ENCODE results near the gene PSENEN. TPM values are rescaled to one million over a fixed set of nuclear protein-coding genes. Genes with fewer than 3 reads are reported as not detected.

PSENEN gene
- total RNA-seq, 1 experiment from 2014 or later = 65.0 TPM

DNA sequence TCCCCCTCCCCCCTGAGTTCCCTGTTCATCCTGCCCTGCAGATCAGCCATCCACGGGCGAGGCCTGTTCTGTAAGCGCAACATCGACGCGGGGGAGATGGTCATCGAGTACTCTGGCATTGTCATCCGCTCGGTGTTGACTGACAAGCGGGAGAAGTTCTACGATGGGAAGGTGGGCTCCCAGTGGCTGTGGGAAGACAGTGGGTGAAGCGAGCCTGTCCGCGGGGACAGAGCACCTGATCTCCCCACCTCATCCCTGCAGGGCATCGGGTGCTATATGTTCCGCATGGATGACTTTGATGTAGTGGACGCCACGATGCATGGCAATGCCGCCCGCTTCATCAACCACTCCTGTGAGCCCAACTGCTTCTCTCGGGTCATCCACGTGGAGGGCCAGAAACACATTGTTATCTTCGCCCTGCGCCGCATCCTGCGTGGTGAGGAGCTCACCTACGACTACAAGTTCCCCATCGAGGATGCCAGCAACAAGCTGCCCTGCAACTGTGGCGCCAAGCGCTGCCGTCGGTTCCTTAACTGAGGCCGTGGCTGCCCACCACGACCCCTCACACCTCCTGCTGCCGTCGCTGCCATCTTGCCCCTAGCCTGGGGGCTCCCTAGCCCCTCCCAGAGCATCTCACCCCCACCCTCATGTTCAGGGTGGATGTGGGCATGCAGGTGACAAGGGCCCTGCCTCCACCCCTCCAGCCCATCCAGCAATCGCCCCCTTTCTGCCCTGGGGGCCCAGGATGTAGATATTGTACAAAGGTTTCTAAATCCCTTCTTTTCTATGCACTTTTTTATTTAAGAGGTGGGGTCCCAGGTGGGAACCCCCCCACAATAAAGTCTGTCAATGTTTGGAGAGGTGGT, 7.2 kb upstream of the PSENEN start:
- CTCF ChIA-PET = interaction anchor here (1.0 to 1.5 kb wide), 3 partner anchors 18 to 190 kb away, joined by 4 to 8 read pairs (median 8); no protein-coding TSS in a partner anchor
- Mint-ChIP-seq H3K4me1 (ENCODE audit: insufficient read depth, unreplicated experiment) (peaks cover 5% of the 10 kb centered on the region), H3K27me3 (ENCODE audit: insufficient read depth, unreplicated experiment) (no peaks in the 10 kb centered on the region), H3K27ac (ENCODE audit: low read depth, unreplicated experiment) (no peak overlapping the region), H3K4me3 (ENCODE audit: unreplicated experiment) (no peak overlapping the region), H3K9me3 (ENCODE audit: unreplicated experiment) (no peaks in the 10 kb centered on the region), H3K36me3 (ENCODE audit: insufficient read depth, unreplicated experiment) (peaks cover 37% of the 10 kb centered on the region)
- intact Hi-C loops (cut with micrococcal nuclease) = no loop called here
- BruUV-seq (replicated peaks) = TSS peak; percentile 62
- TF ChIP-seq, protein P1, sequence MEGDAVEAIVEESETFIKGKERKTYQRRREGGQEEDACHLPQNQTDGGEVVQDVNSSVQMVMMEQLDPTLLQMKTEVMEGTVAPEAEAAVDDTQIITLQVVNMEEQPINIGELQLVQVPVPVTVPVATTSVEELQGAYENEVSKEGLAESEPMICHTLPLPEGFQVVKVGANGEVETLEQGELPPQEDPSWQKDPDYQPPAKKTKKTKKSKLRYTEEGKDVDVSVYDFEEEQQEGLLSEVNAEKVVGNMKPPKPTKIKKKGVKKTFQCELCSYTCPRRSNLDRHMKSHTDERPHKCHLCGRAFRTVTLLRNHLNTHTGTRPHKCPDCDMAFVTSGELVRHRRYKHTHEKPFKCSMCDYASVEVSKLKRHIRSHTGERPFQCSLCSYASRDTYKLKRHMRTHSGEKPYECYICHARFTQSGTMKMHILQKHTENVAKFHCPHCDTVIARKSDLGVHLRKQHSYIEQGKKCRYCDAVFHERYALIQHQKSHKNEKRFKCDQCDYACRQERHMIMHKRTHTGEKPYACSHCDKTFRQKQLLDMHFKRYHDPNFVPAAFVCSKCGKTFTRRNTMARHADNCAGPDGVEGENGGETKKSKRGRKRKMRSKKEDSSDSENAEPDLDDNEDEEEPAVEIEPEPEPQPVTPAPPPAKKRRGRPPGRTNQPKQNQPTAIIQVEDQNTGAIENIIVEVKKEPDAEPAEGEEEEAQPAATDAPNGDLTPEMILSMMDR (IDR thresholded peaks at IDR 0.05; ENCODE audit: unreplicated experiment) = no peak
- no peak for DNase-seq (ENCODE audit: unreplicated experiment)
- POLR2A ChIA-PET = interaction anchor here (1.3 kb wide), 1 partner anchor 22 kb away, joined by 4 read pairs; no protein-coding TSS in a partner anchor

GRCh38 chr19:35738887-35739229, 6.6 kb upstream of the PSENEN start:
- peaks cover 33% of the 10 kb centered on the region for H3K36me3 Mint-ChIP-seq (ENCODE audit: insufficient read depth, unreplicated experiment)
- ChIA-PET POLR2A (no interaction called here), CTCF (interaction anchor here (0.6 kb wide), 1 partner anchor 47 kb away, joined by 4 read pairs; no protein-coding TSS in a partner anchor)
- no peak for DNase-seq (ENCODE audit: unreplicated experiment)
- H3K4me3 Mint-ChIP-seq (ENCODE audit: unreplicated experiment) = peak overlapping the region; percentile 12
- no TSS peak for BruUV-seq (replicated peaks)
- intact Hi-C loops (cut with micrococcal nuclease) = no loop called here
- H3K27me3 Mint-ChIP-seq (ENCODE audit: insufficient read depth, unreplicated experiment) = no peaks in the 10 kb centered on the region
- H3K9me3 Mint-ChIP-seq (ENCODE audit: unreplicated experiment) = no peaks in the 10 kb centered on the region
- H3K4me1 Mint-ChIP-seq (ENCODE audit: insufficient read depth, unreplicated experiment) = peaks cover 5% of the 10 kb centered on the region
- H3K27ac Mint-ChIP-seq (ENCODE audit: low read depth, unreplicated experiment) = no peak overlapping the region
- TF ChIP-seq, protein P1 (IDR thresholded peaks at IDR 0.05; ENCODE audit: unreplicated experiment) = no peak

- ChIA-PET POLR2A (interaction anchor here (1.0 to 2.0 kb wide), 8 partner anchors 9 to 95 kb away, joined by 3 to 9 read pairs (median 4); partner anchors contain the start of gene LIN37), CTCF (interaction anchor here (0.6 kb wide), 2 partner anchors 45 to 47 kb away, joined by 4 to 5 read pairs; no protein-coding TSS in a partner anchor)
- Mint-ChIP-seq H3K4me1 (ENCODE audit: insufficient read depth, unreplicated experiment) (peaks cover 8% of the 10 kb centered on the region), H3K9me3 (ENCODE audit: unreplicated experiment) (no peaks in the 10 kb centered on the region), H3K27ac (ENCODE audit: low read depth, unreplicated experiment) (no peak overlapping the region), H3K27me3 (ENCODE audit: insufficient read depth, unreplicated experiment) (no peaks in the 10 kb centered on the region), H3K4me3 (ENCODE audit: unreplicated experiment) (peak overlapping the region; percentile 72), H3K36me3 (ENCODE audit: insufficient read depth, unreplicated experiment) (peaks cover 32% of the 10 kb centered on the region)
- intact Hi-C loops (cut with micrococcal nuclease) = no loop called here
- TF ChIP-seq, protein P1 (IDR thresholded peaks at IDR 0.05; ENCODE audit: unreplicated experiment) = no peak
- BruUV-seq (replicated peaks) = no TSS peak
- no peak for DNase-seq (ENCODE audit: unreplicated experiment)
Observed at GRCh38 chr19:35739275-35740107, 6.0 kb upstream of the PSENEN start.

DNA sequence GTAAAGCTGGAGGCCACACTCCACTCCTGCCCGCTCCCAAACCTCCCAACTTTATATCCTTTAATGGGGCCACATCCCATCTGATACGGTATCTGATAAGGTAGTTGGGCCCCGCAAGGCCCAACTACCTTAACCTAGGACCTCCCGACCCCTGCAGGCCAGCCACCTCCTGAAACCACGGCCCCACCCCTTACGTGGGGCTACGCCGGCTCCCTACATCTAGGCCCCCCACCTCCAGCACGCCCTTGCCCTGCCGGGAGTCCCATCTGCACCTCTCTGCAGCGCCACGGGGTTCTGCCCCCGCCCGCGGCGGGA, 5.4 kb upstream of the PSENEN start:
- peaks cover 11% of the 10 kb centered on the region for H3K4me1 Mint-ChIP-seq (ENCODE audit: insufficient read depth, unreplicated experiment)

More for the DNA sequence above, 5.4 kb upstream of the PSENEN start:
- Mint-ChIP-seq H3K27ac (ENCODE audit: low read depth, unreplicated experiment) (no peak overlapping the region), H3K36me3 (ENCODE audit: insufficient read depth, unreplicated experiment) (peaks cover 33% of the 10 kb centered on the region), H3K4me3 (ENCODE audit: unreplicated experiment) (peak overlapping the region; percentile 72), H3K27me3 (ENCODE audit: insufficient read depth, unreplicated experiment) (no peaks in the 10 kb centered on the region), H3K9me3 (ENCODE audit: unreplicated experiment) (no peaks in the 10 kb centered on the region)
- POLR2A ChIA-PET = interaction anchor here (0.6 to 2.0 kb wide), 11 partner anchors 9 to 96 kb away, joined by 3 to 9 read pairs (median 3); partner anchors contain the start of gene LIN37
- intact Hi-C loops (cut with micrococcal nuclease) = no loop called here
- CTCF ChIA-PET = interaction anchor here (0.6 kb wide), 1 partner anchor 46 kb away, joined by 5 read pairs; no protein-coding TSS in a partner anchor
- BruUV-seq (replicated peaks) = no TSS peak
- DNase-seq (ENCODE audit: unreplicated experiment) = no peak
- TF ChIP-seq, protein P1 (IDR thresholded peaks at IDR 0.05; ENCODE audit: unreplicated experiment) = no peak
